HG03354 (cell line): ENCODE measurements around the gene PDE2A.

ENCODE experiments used
- ATAC-seq: cut with Tn5 transposase; IDR thresholded peaks from one replicate; pipeline ENCODE4 v1.9.1; 2021; ENCODE audit warnings: mild to moderate bottlenecking; ENCODE audit not compliant: unreplicated experiment, poor library complexity, severe bottlenecking

PDE2A gene

GRCh38 chr11:72599325-72600117 lies 74.7 kb downstream of the PDE2A start:
- ATAC-seq, result no peak

- ATAC-seq, result no peak
These were observed 75.3 kb downstream of the PDE2A start for GRCh38 chr11:72598906-72599305.

- no peak for ATAC-seq
These were observed 75.8 kb downstream of the PDE2A start for GRCh38 chr11:72598466-72598865.

GRCh38 chr11:72597721-72598120 lies 76.5 kb downstream of the PDE2A start:
- no peak for ATAC-seq

- no peak for ATAC-seq
These were observed 78.9 kb downstream of the PDE2A start for GRCh38 chr11:72595292-72595684.

- no peak for ATAC-seq
These were observed 79.5 kb downstream of the PDE2A start for GRCh38 chr11:72594493-72595291.

GRCh38 chr11:72592698-72593495 lies 81.3 kb downstream of the PDE2A start:
- ATAC-seq, result no peak

GRCh38 chr11:72591785-72592502 lies 82.3 kb downstream of the PDE2A start:
- no peak for ATAC-seq

GRCh38 chr11:72591023-72591422 lies 83.2 kb downstream of the PDE2A start:
- no peak for ATAC-seq

- ATAC-seq, result no peak
These were observed 84.1 kb downstream of the PDE2A start for GRCh38 chr11:72589802-72590761.

GRCh38 chr11:72588421-72589410 lies 85.5 kb downstream of the PDE2A start:
- no peak for ATAC-seq

GRCh38 chr11:72587696-72588095 lies 86.5 kb downstream of the PDE2A start:
- no peak for ATAC-seq

GRCh38 chr11:72586321-72587090 lies 87.7 kb downstream of the PDE2A start:
- no peak for ATAC-seq

GRCh38 chr11:72585762-72586311 lies 88.4 kb downstream of the PDE2A start:
- peak; percentile 54 for ATAC-seq

- no peak for ATAC-seq
These were observed 89.2 kb downstream of the PDE2A start for GRCh38 chr11:72584939-72585597.
